Endodermal cell (in vitro differentiated cells): ENCODE measurements around the gene SF3B3. TPM values are rescaled to one million over a fixed set of nuclear protein-coding genes. Genes with fewer than 3 reads are reported as not detected.

ENCODE experiments used
- DNase-seq: peaks from one replicate; pipeline ENCODE4 v3.0.0-alpha.2; 2017
- H3K27ac ChIP-seq: 2 replicates; pipeline ENCODE4 v1.5.1; 2013; ENCODE audit warnings: mild to moderate bottlenecking, low read depth, low read length, moderate library complexity
- H3K27me3 ChIP-seq: 2 replicates; pipeline ENCODE4 v1.6.1; 2013; ENCODE audit warnings: mild to moderate bottlenecking, low read length, moderate library complexity; ENCODE audit not compliant: insufficient read depth, control insufficient read depth, poor library complexity, severe bottlenecking
- H3K36me3 ChIP-seq: 2 replicates; pipeline ENCODE4 v1.7.0; 2013; ENCODE audit warnings: mild to moderate bottlenecking, low read length, moderate library complexity; ENCODE audit not compliant: control insufficient read depth, insufficient read depth
- H3K4me1 ChIP-seq: one replicate; pipeline ENCODE4 v1.7.0; 2013; ENCODE audit warnings: low read length; ENCODE audit not compliant: control insufficient read depth, insufficient read depth
- H3K4me3 ChIP-seq: 2 replicates; pipeline ENCODE4 v1.5.1; 2013; ENCODE audit warnings: mild to moderate bottlenecking, low read length, moderate library complexity
- H3K9ac ChIP-seq: 2 replicates; pipeline ENCODE4 v1.6.1; 2013; ENCODE audit warnings: mild to moderate bottlenecking, low read length, moderate library complexity; ENCODE audit not compliant: poor library complexity, severe bottlenecking; ENCODE audit errors: extremely low read depth
- H3K9me3 ChIP-seq: 2 replicates; pipeline ENCODE4 v1.6.1; 2013; ENCODE audit warnings: mild to moderate bottlenecking, low read length, moderate library complexity; ENCODE audit not compliant: control insufficient read depth
- H3K27ac Mint-ChIP-seq: 2 replicates; pipeline ENCODE4 v1.8.0; 2020; ENCODE audit warnings: mixed read lengths
- H3K27me3 Mint-ChIP-seq: 2 replicates; pipeline ENCODE4 v1.8.0; 2021; ENCODE audit warnings: mild to moderate bottlenecking, mixed read lengths; ENCODE audit not compliant: insufficient read depth
- H3K36me3 Mint-ChIP-seq: 2 replicates; pipeline ENCODE4 v1.8.0; 2020; ENCODE audit warnings: low read depth, mixed read lengths
- H3K4me1 Mint-ChIP-seq: 2 replicates; pipeline ENCODE4 v1.8.0; 2020; ENCODE audit warnings: mixed read lengths
- H3K4me3 Mint-ChIP-seq: 2 replicates; pipeline ENCODE4 v1.8.0; 2020; ENCODE audit warnings: mild to moderate bottlenecking, moderate library complexity, mixed read lengths
- H3K9me3 Mint-ChIP-seq: 2 replicates; pipeline ENCODE4 v1.8.0; 2020; ENCODE audit warnings: mild to moderate bottlenecking, mixed read lengths
- WGBS, 2 experiments: methylation state at CpG; one replicate each; pipeline versions ENCODE4 v1.1.5 to v1.1.7; 2013; ENCODE audit warnings: missing lambda C conversion rate in 2 of 2, mixed read lengths in 1 of 2; ENCODE audit not compliant: insufficient coverage in 1 of 2, insufficient read length in 1 of 2; 5-methylcytosine and 5-hydroxymethylcytosine counted together
- total RNA-seq, 2 donors: library from RNA; stranded (reverse); fragmentation: NEBNext Ultra II Directional in 1 of 2; extraction: Animal tissue kit (Norgen Biotek cat#: 25700) in 1 of 2; gene quantifications; 2 replicates in 1 of 2; 3 replicates in 1 of 2; pipeline ENCODE4 v1.2.1, GENCODE V29; 2021
- TF ChIP-seq, protein P1 (sequence below): fragments of 200-600 bp; sonication (generic); conservative IDR thresholded peaks from 2 replicates; pipeline ENCODE4 v1.5.0; 2021; ENCODE audit warnings: antibody characterized with exemption, mild to moderate bottlenecking

SF3B3 gene
- total RNA-seq, 2 donors from 2014 or later: 479 to 484 TPM

DNA sequence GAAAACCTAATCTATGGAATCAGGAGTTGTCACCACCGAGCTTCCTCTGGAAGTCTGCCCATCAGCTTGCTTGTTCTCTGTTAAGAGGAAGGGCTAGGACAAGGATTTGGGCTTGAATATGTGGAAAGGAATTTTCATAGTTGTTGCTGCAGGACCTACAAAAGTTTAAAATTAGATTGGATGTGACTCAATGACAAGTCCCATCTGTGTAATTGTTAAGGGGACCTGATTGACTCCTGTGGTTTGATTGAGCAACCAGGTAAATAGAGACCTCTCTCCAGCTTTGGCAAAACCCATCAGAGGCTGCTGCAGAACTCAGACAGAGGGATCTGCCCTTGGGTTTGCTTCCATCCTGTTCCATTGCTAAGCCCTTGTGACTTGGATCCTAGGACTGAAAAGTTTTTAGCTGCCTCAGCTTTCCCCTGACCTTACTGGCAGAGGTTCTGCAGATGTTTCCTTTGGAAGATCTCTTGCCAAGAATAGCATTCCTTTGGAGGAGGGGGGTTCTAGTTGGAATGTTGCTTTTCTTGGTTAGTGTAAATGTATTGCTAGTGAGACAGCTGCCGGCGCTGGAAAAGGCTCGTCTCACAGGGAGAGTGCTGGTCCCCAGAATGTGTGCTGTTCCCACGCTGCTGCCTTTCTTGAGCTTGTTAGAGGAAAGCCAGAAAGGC lies 50.0 kb downstream of the SF3B3 start:
- H3K36me3 ChIP-seq: peaks cover 67% of the 10 kb centered on the region

DNA sequence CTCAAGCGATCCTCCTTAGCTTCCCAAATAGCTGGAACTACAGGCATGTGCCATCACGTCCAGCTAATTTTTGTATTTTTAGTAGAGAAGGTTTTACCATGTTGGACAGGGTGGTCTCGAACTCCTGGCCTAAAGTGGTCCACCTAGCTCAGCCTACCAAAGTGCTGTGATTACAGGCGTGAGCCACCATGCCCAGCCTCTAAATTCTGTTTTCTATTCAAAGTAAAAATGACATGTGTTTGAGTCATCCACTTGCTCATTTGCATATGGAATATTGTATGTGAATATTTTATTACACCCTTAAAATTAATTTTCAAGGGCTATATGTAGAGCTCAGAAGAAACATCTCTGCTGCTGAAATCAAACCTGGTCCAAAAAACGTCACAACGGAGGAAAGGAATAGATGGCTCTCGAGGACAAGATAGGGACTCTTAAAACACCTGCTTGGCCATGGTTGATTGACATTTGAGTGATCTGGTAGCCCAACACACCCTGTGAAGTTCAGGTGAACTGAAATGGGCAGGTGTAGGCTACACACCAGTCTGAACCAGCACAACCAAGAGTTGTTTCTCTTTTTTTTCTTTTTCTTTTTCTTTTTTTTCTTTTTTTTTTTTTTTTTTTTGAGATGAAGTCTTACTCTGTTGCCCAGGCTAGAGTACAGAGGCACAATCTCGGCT lies 51.1 kb downstream of the SF3B3 start:
- H3K4me3 ChIP-seq: no peak overlapping the region
- no peak for DNase-seq
- peaks cover 50% of the 10 kb centered on the region for H3K36me3 Mint-ChIP-seq
- H3K27me3 ChIP-seq: no peaks in the 10 kb centered on the region
- H3K4me3 Mint-ChIP-seq: no peak overlapping the region
- 96 to 100% methylated on average over 6 to 8 of the region's 8 CpGs for WGBS, 2 experiments
- H3K9me3 Mint-ChIP-seq: no peaks in the 10 kb centered on the region
- peaks cover 55% of the 10 kb centered on the region for H3K36me3 ChIP-seq
- no peak overlapping the region for H3K27ac Mint-ChIP-seq
- no peaks in the 10 kb centered on the region for H3K4me1 Mint-ChIP-seq
- H3K9me3 ChIP-seq: no peaks in the 10 kb centered on the region
- TF ChIP-seq, protein P1, sequence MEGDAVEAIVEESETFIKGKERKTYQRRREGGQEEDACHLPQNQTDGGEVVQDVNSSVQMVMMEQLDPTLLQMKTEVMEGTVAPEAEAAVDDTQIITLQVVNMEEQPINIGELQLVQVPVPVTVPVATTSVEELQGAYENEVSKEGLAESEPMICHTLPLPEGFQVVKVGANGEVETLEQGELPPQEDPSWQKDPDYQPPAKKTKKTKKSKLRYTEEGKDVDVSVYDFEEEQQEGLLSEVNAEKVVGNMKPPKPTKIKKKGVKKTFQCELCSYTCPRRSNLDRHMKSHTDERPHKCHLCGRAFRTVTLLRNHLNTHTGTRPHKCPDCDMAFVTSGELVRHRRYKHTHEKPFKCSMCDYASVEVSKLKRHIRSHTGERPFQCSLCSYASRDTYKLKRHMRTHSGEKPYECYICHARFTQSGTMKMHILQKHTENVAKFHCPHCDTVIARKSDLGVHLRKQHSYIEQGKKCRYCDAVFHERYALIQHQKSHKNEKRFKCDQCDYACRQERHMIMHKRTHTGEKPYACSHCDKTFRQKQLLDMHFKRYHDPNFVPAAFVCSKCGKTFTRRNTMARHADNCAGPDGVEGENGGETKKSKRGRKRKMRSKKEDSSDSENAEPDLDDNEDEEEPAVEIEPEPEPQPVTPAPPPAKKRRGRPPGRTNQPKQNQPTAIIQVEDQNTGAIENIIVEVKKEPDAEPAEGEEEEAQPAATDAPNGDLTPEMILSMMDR: no peak
- H3K9ac ChIP-seq: no peak overlapping the region
- H3K27me3 Mint-ChIP-seq: no peaks in the 10 kb centered on the region
- H3K27ac ChIP-seq: no peak overlapping the region
- H3K4me1 ChIP-seq: no peaks in the 10 kb centered on the region

More for the DNA sequence above, 50.0 kb downstream of the SF3B3 start:
- Histone ChIP-seq H3K4me1 (no peaks in the 10 kb centered on the region), H3K9ac (no peak overlapping the region), H3K9me3 (no peaks in the 10 kb centered on the region), H3K27me3 (no peaks in the 10 kb centered on the region), H3K4me3 (no peak overlapping the region), H3K27ac (no peak overlapping the region)
- 93 to 96% methylated on average over 5 of the region's 5 CpGs for WGBS, 2 experiments
- H3K27me3 Mint-ChIP-seq: no peaks in the 10 kb centered on the region
- no peaks in the 10 kb centered on the region for H3K9me3 Mint-ChIP-seq
- H3K36me3 Mint-ChIP-seq: peaks cover 61% of the 10 kb centered on the region
- no peaks in the 10 kb centered on the region for H3K4me1 Mint-ChIP-seq
- DNase-seq: no peak
- H3K4me3 Mint-ChIP-seq: no peak overlapping the region
- H3K27ac Mint-ChIP-seq: peak overlapping the region; percentile 7
- TF ChIP-seq, protein P1: no peak

DNA sequence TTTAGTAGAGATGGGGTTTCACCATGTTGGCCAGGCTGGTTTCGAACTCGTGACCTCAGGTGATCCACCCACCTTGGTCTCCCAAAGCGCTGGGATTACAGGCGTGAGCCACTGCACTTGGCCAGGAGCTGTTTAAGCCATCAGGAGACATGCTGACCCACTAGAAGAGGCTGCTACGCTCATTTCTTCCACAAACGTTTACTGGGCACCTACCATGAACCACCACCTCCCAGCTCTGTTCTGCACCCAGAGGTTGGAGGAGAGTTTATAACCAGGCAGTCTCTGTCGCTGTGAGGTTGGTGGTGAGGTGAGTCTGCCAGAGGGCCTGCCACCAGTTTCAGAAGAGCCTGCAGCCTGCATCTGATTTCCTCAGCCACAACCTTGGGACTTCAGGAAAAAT lies 51.8 kb downstream of the SF3B3 start:
- 75 to 96% methylated on average over 4 to 7 of the region's 7 CpGs for WGBS, 2 experiments

More for the DNA sequence above, 51.8 kb downstream of the SF3B3 start:
- H3K27me3 ChIP-seq: no peaks in the 10 kb centered on the region
- DNase-seq: no peak
- peak overlapping the region; percentile 64 for H3K27ac ChIP-seq
- TF ChIP-seq, protein P1: no peak
- no peaks in the 10 kb centered on the region for H3K9me3 Mint-ChIP-seq
- peaks cover 45% of the 10 kb centered on the region for H3K36me3 Mint-ChIP-seq
- H3K4me3 ChIP-seq: no peak overlapping the region
- no peak overlapping the region for H3K4me3 Mint-ChIP-seq
- H3K36me3 ChIP-seq: peaks cover 49% of the 10 kb centered on the region
- no peak overlapping the region for H3K9ac ChIP-seq
- H3K27me3 Mint-ChIP-seq: no peaks in the 10 kb centered on the region
- peak overlapping the region; percentile 44 for H3K27ac Mint-ChIP-seq
- no peaks in the 10 kb centered on the region for H3K4me1 ChIP-seq
- H3K4me1 Mint-ChIP-seq: no peaks in the 10 kb centered on the region
- H3K9me3 ChIP-seq: no peaks in the 10 kb centered on the region
